GM12878 (cell line): Measurements from ENCODE around the gene EPOP. TPM values are rescaled to one million over a fixed set of nuclear protein-coding genes. Genes with fewer than 3 reads are reported as not detected.

Experiments
- ATAC-seq: fragments of 200-7000 bp; cut with Tn5 transposase; 3 replicates; pipeline ENCODE4 v1.9.1; 2020; ENCODE audit warnings: mild to moderate bottlenecking, moderate library complexity
- BruUV-seq: library from RNA; stranded (reverse); fragments of 400-500 nt; replicated peaks from 2 replicates; lab custom pipeline; 2021; lab: Mats Ljungman, UMichigan
- CTCF ChIA-PET: fragments of 300-600 bp; sonication (Branson Sonifier 250); formaldehyde crosslinking; extraction: SDS; loops from one replicate; lab custom pipeline; 2021; ENCODE audit warnings: inconsistent platforms; lab: Yijun Ruan, JAX
- POLR2A ChIA-PET: fragments of 350-600 bp; formaldehyde crosslinking; extraction: SDS; loops from one replicate; lab custom pipeline; 2021; ENCODE audit warnings: inconsistent platforms; lab: Charles Lee
- RAD21 ChIA-PET: fragments of 300-600 bp; sonication (Branson Sonifier 250); formaldehyde crosslinking; loops from one replicate; lab custom pipeline; 2023; ENCODE audit warnings: antibody characterized with exemption; ENCODE audit not compliant: unreplicated experiment; lab: Charles Lee
- SMC1A ChIA-PET: fragments of 300-600 bp; sonication (Branson Sonifier 250); formaldehyde crosslinking; loops from one replicate; lab custom pipeline; 2023; ENCODE audit not compliant: unreplicated experiment, uncharacterized antibody; lab: Charles Lee
- DNase-seq: peaks from one replicate; pipeline ENCODE4 v3.0.0-alpha.2; 2011; ENCODE audit warnings: low read depth, low spot score
- FAIRE-seq: peaks from 3 replicates; lab custom pipeline; 2011; peaks lifted over from hg19 to GRCh38; lab: Jason Lieb, UNC
- H2AFZ ChIP-seq: 2 replicates; pipeline ENCODE4 v1.6.0; 2011; ENCODE audit warnings: low read depth, low read length, control low read depth; ENCODE audit not compliant: control insufficient read depth
- H3K27ac ChIP-seq: 2 replicates; pipeline ENCODE4 v1.5.1; 2011; ENCODE audit warnings: control low read depth; ENCODE audit not compliant: control insufficient read depth, insufficient read depth
- H3K27me3 ChIP-seq, 2 experiments: replicated peaks in 1 of 2; 2 replicates each; pipeline versions ENCODE4 v1.6.0 to v1.6.1; 2011; ENCODE audit warnings: low read length in 1 of 2; ENCODE audit not compliant: control insufficient read depth in 2 of 2, insufficient read depth in 2 of 2
- H3K36me3 ChIP-seq, 2 experiments: 2 replicates each; pipeline ENCODE4 v1.5.1; 2011; ENCODE audit warnings: low read length in 1 of 2; ENCODE audit not compliant: control insufficient read depth in 2 of 2, insufficient read depth in 2 of 2
- H3K4me1 ChIP-seq: 2 replicates; pipeline ENCODE4 v1.6.1; 2011; ENCODE audit warnings: mild to moderate bottlenecking, low read length, moderate library complexity, mixed read lengths; ENCODE audit not compliant: control insufficient read depth, insufficient read depth
- H3K4me2 ChIP-seq: 2 replicates; pipeline ENCODE4 v1.6.0; 2011; ENCODE audit warnings: control low read depth; ENCODE audit not compliant: control insufficient read depth, insufficient read depth
- H3K4me3 ChIP-seq: fragments of 200-600 bp; sonication (generic); 2 replicates; pipeline ENCODE4 v1.5.1; 2016
- H3K79me2 ChIP-seq: 2 replicates; pipeline ENCODE4 v1.6.0; 2011; ENCODE audit warnings: low read length; ENCODE audit not compliant: control insufficient read depth, insufficient read depth
- H3K9ac ChIP-seq: 2 replicates; pipeline ENCODE4 v1.8.0; 2011; ENCODE audit warnings: low read length, control low read depth, mixed read lengths; ENCODE audit not compliant: control insufficient read depth, insufficient read depth
- H3K9me3 ChIP-seq: replicated peaks from 3 replicates; pipeline ENCODE4 v1.5.1; 2011; ENCODE audit warnings: mild to moderate bottlenecking, low read length; ENCODE audit not compliant: control insufficient read depth, insufficient read depth
- H4K20me1 ChIP-seq: 2 replicates; pipeline ENCODE4 v1.6.0; 2011; ENCODE audit not compliant: control insufficient read depth, insufficient read depth
- ATF7 ChIP-seq: fragments of 450-650 bp; IDR thresholded peaks from 2 replicates; pipeline ENCODE4 v1.6.1; 2016; ENCODE audit warnings: low read depth, mild to moderate bottlenecking
- CBX3 ChIP-seq: fragments of 200-600 bp; sonication (generic); IDR thresholded peaks from 2 replicates; pipeline ENCODE4 v1.6.1; 2016; ENCODE audit warnings: low read depth, borderline replicate concordance
- CHD2 ChIP-seq: IDR thresholded peaks from 2 replicates; pipeline ENCODE4 v1.6.1; 2011; ENCODE audit warnings: low read depth, low read length, improper control_type of control experiment, borderline replicate concordance
- MTA2 ChIP-seq: fragments of 450-650 bp; IDR thresholded peaks from 2 replicates; pipeline ENCODE4 v1.6.1; 2016; ENCODE audit warnings: low read depth, mild to moderate bottlenecking, moderate library complexity
- NR2F1 ChIP-seq: fragments of 450-650 bp; conservative IDR thresholded peaks from 2 replicates; pipeline ENCODE4 v1.6.1; 2017; ENCODE audit warnings: mild to moderate bottlenecking
- POLR2A ChIP-seq: IDR thresholded peaks from 2 replicates; pipeline ENCODE4 v1.6.1; 2011; ENCODE audit warnings: low read depth, mild to moderate bottlenecking, low read length
- POLR2AphosphoS2 ChIP-seq: IDR thresholded peaks from 2 replicates; pipeline ENCODE4 v1.6.1; 2011; ENCODE audit warnings: low read depth, mild to moderate bottlenecking, low read length, improper control_type of control experiment, moderate library complexity
- POU2F2 ChIP-seq: IDR thresholded peaks from 3 replicates; pipeline ENCODE4 v1.6.1; 2011; ENCODE audit warnings: low read depth, mild to moderate bottlenecking, low read length, borderline replicate concordance
- RCOR1 ChIP-seq: conservative IDR thresholded peaks from 2 replicates; pipeline ENCODE4 v1.6.1; 2012; ENCODE audit warnings: low read depth, low read length, improper control_type of control experiment
- RELA ChIP-seq: fragments of 450-650 bp; IDR thresholded peaks from 2 replicates; pipeline ENCODE4 v1.8.0; 2014; ENCODE audit warnings: borderline replicate concordance; ENCODE audit not compliant: partially characterized antibody
- REST ChIP-seq: IDR thresholded peaks from 2 replicates; pipeline ENCODE4 v1.6.1; 2012; ENCODE audit warnings: mild to moderate bottlenecking, low read depth, low read length
- SREBF2 ChIP-seq: IDR thresholded peaks from 2 replicates; pipeline ENCODE4 v1.6.1; 2012; ENCODE audit warnings: mild to moderate bottlenecking, low read length
- TAF1 ChIP-seq: IDR thresholded peaks from 2 replicates; pipeline ENCODE4 v1.6.1; 2011; ENCODE audit warnings: mild to moderate bottlenecking, low read depth, low read length, borderline replicate concordance
- YBX1 ChIP-seq: fragments of 450-650 bp; IDR thresholded peaks from 2 replicates; pipeline ENCODE4 v1.6.1; 2016; ENCODE audit warnings: antibody characterized with exemption
- ZBTB40 ChIP-seq: fragments of 450-650 bp; IDR thresholded peaks from 2 replicates; pipeline ENCODE4 v1.6.1; 2016; ENCODE audit warnings: mild to moderate bottlenecking, moderate library complexity, borderline replicate concordance
- WGBS: methylation state at CpG from one replicate; pipeline ENCODE4 v1.1.6; 2016; ENCODE audit warnings: low lambda C conversion rate; ENCODE audit not compliant: insufficient replicate concordance, insufficient coverage; ENCODE audit errors: missing lambda C conversion rate; 5-methylcytosine and 5-hydroxymethylcytosine counted together
- in situ Hi-C: fragments of 300-500 bp; cut with MboI; formaldehyde crosslinking; loops from 9 replicates; pipeline ENCODE4 v1.14.3; 2018; ENCODE audit warnings: mixed read lengths
- intact Hi-C: fragments of 100-400 bp; cut with micrococcal nuclease; formaldehyde crosslinking; loops from one replicate; pipeline ENCODE4 v1.14.2; 2022; ENCODE audit not compliant: unreplicated experiment
- polyA plus RNA-seq, 11 experiments: library from polyadenylated mRNA; depleted of rRNA in 4 of 11; unstranded in 6 of 11; stranded (reverse) in 5 of 11; fragments of >200 nt; fragmentation: Nextera tagmentation in 4 of 11; fragmentation: Illumina TruSeq in 1 of 11; extraction: Ambion mirVana in 4 of 11; extraction: Trizol in 1 of 11; gene quantifications; 1 replicate in 1 of 11; 2 replicates in 10 of 11; pipeline versions ENCODE4 v1.2.1 to v1.2.3, GENCODE V29; 2011 to 2016; ENCODE audit warnings: inconsistent platforms in 2 of 11, missing spikeins in 2 of 11, low read depth in 1 of 11
- total RNA-seq, 4 experiments: library from RNA; depleted of rRNA in 3 of 4; stranded (reverse); fragments of >200 nt in 3 of 4; fragmentation: Illumina TruSeq in 1 of 4; extraction: Trizol in 1 of 4; gene quantifications; 2 replicates each; pipeline versions ENCODE4 v1.2.1 to v1.2.3, GENCODE V29; 2013 to 2021
- TF ChIP-seq, protein P1 (sequence below): IDR thresholded peaks from 2 replicates; pipeline ENCODE4 v1.6.1; 2011; ENCODE audit warnings: low read depth, mild to moderate bottlenecking, low read length, moderate library complexity, borderline replicate concordance; ENCODE audit errors: extremely low read depth

EPOP gene
- total and polyA plus RNA-seq, 10 of the 15 experiments (the other 5 are each of a cell fraction or from before 2014, with no cell fraction given): 0.53 to 9.0 (median 3.7) TPM

- SMC1A ChIA-PET: interaction anchor here (1.2 to 1.6 kb wide), 7 partner anchors 10 to 143 kb away, joined by 3 to 5 read pairs (median 4); partner anchors contain the start of genes EPOP and PSMB3
- POLR2A ChIA-PET: interaction anchor here (0.5 to 2.0 kb wide), 6 partner anchors 17 to 498 kb away, joined by 3 to 7 read pairs (median 5); partner anchors contain the start of genes PSMB3 and RPL19
- peak overlapping the region; percentile 72 for H3K4me3 ChIP-seq
- WGBS: under 1% methylated on average over 22 of the region's 25 CpGs
- H4K20me1 ChIP-seq: no peaks in the 10 kb centered on the region
- peak overlapping the region; percentile 99 for H3K4me2 ChIP-seq
- H3K27ac ChIP-seq: peak overlapping the region; percentile 100
- CTCF ChIA-PET: interaction anchor here (1.2 to 1.6 kb wide), 2 partner anchors 25 to 33 kb away, joined by 4 read pairs; no protein-coding TSS in a partner anchor
- in situ Hi-C loops (no loop called here), intact Hi-C loops (loop anchor here (1.0 to 2.0 kb wide), 2 partner anchors 24 to 29 kb away; partner anchors contain the start of gene CISD3)
- no peaks in the 10 kb centered on the region for H3K36me3 ChIP-seq
- H3K9me3 ChIP-seq: no peaks in the 10 kb centered on the region
- H3K4me1 ChIP-seq: peaks cover 24% of the 10 kb centered on the region
- RAD21 ChIA-PET: interaction anchor here (1.2 to 2.0 kb wide), 2 partner anchors 24 to 48 kb away, joined by 3 to 13 read pairs; no protein-coding TSS in a partner anchor
- no peaks in the 10 kb centered on the region for H3K27me3 ChIP-seq
- peak overlapping the region; percentile 100 for H3K9ac ChIP-seq
- ATAC-seq (peak; percentile 60), DNase-seq (peak; percentile 86), FAIRE-seq (no peak)
- H3K79me2 ChIP-seq: peaks cover 37% of the 10 kb centered on the region
- BruUV-seq: TSS peak; percentile 67
- H2AFZ ChIP-seq: peak overlapping the region; percentile 74
- TF ChIP-seq, protein P1, sequence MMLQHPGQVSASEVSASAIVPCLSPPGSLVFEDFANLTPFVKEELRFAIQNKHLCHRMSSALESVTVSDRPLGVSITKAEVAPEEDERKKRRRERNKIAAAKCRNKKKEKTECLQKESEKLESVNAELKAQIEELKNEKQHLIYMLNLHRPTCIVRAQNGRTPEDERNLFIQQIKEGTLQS: no peak
- TF ChIP-seq POLR2A (peak; percentile 32), ATF7 (peak; percentile 42; the same call in 1 of the 2 replicates), CHD2 (no peak), REST (0 out of 2 replicates have a peak, but pooled peaks have one; percentile 10), NR2F1 (peak; percentile 92), RELA (peak; percentile 80), MTA2 (no peak), SREBF2 (no peak), POLR2AphosphoS2 (no peak), TAF1 (no peak; the same call in 1 of the 2 replicates), YBX1 (no peak), POU2F2 (peak; percentile 68; the same call in 1 of the 3 replicates), CBX3 (no peak), RCOR1 (no peak), ZBTB40 (no peak)
Measured at GRCh38 chr17:38701504-38702165, 26.9 kb upstream of the EPOP start.
